Spinal cord (tissue), 10 donors: ENCODE results near the gene CACNA2D1. TPM values are rescaled to one million over a fixed set of nuclear protein-coding genes. Genes with fewer than 3 reads are reported as not detected.
"Not testable (repeated sequence)": the region's sequence is repeated elsewhere in the genome, so short reads cannot be mapped to it uniquely, and the experiment has no call there.

Experiments used
- DNase-seq, 6 donors: peaks; one replicate each; pipeline versions ENCODE4 v3.0.0 to v3.0.0-alpha.2; 2013 to 2015; ENCODE audit warnings: low spot score in 6 of 6, low read depth in 4 of 6
- H3K27ac ChIP-seq: one replicate; pipeline ENCODE4 v1.5.1; 2013; ENCODE audit warnings: low read depth, low read length, control low read depth
- H3K27me3 ChIP-seq: one replicate; pipeline ENCODE4 v1.6.1; 2013; ENCODE audit warnings: low read length; ENCODE audit not compliant: control insufficient read depth, insufficient read depth
- H3K36me3 ChIP-seq: one replicate; pipeline ENCODE4 v1.6.1; 2013; ENCODE audit warnings: low read length; ENCODE audit not compliant: control insufficient read depth, insufficient read depth
- H3K4me1 ChIP-seq: one replicate; pipeline ENCODE4 v1.6.1; 2013; ENCODE audit warnings: low read length; ENCODE audit not compliant: control insufficient read depth, insufficient read depth
- H3K4me3 ChIP-seq: one replicate; pipeline ENCODE4 v1.5.1; 2013; ENCODE audit warnings: low read depth, low read length, control low read depth
- H3K9me3 ChIP-seq: one replicate; pipeline ENCODE4 v1.6.1; 2013; ENCODE audit warnings: low read length; ENCODE audit not compliant: control insufficient read depth, insufficient read depth
- WGBS: methylation state at CpG from one replicate; pipeline ENCODE4 v1.1.5; 2013; ENCODE audit warnings: missing lambda C conversion rate; ENCODE audit not compliant: insufficient coverage; 5-methylcytosine and 5-hydroxymethylcytosine counted together
- polyA plus RNA-seq, 2 donors: library from polyadenylated mRNA; unstranded; fragments of 120-200 nt; gene quantifications; one replicate each; pipeline ENCODE4 v1.2.1, GENCODE V29; 2013; ENCODE audit not compliant: insufficient read length in 2 of 2
- total RNA-seq, 2 donors: library from RNA; depleted of rRNA in 1 of 2; stranded (reverse); fragments of 120-200 nt in 1 of 2; fragments of >200 nt in 1 of 2; gene quantifications; one replicate each; pipeline versions ENCODE4 v1.2.3 to v1.2.4, GENCODE V29; 2013 to 2014
- donor health status: healthy.

Gene CACNA2D1
- total and polyA plus RNA-seq, 4 donors: 28.1 to 108 (median 42.0) TPM

- H3K4me3 ChIP-seq: no peak overlapping the region
- H3K4me1 ChIP-seq: no peaks in the 10 kb centered on the region
- H3K9me3 ChIP-seq: no peaks in the 10 kb centered on the region
- DNase-seq: peak in 2 of 6 donors; percentile 24 to 27
- no peaks in the 10 kb centered on the region for H3K36me3 ChIP-seq
- H3K27me3 ChIP-seq: no peaks in the 10 kb centered on the region
- no peak overlapping the region for H3K27ac ChIP-seq
Measured at GRCh38 chr7:82142263-82142864, 301.2 kb downstream of the CACNA2D1 start.

GRCh38 chr7:82141427-82141826, 302.1 kb downstream of the CACNA2D1 start:
- WGBS: no CpG with 5 or more reads among the region's 7 CpGs
- Histone ChIP-seq H3K9me3 (no peaks in the 10 kb centered on the region), H3K27ac (no peak overlapping the region)

DNA sequence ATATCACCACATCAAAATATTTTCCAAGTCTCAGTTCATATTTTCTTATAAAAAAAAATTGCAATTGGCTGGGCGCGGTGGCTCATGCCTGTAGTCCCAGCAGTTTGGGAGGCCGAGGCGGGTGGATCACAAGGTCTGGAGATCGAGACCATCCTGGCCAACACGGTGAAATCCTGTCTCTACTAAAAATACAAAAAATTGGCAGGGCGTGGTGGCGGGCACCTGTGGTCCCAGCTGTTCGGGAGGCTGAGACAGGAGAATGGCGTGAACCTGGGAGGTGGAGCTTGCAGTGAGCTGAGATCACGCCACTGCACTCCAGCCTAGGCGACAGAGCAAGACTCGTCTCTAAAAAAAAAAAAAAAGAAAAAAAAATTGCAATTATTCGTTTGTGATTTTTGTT, 303.0 kb downstream of the CACNA2D1 start:
- not testable (repeated sequence) for H3K27ac ChIP-seq, DNase-seq, H3K27me3 ChIP-seq, H3K4me3 ChIP-seq, H3K9me3 ChIP-seq, H3K36me3 ChIP-seq, H3K4me1 ChIP-seq
- WGBS: 100% methylated on average over 10 of the region's 14 CpGs

More at GRCh38 chr7:82141427-82141826, 302.1 kb downstream of the CACNA2D1 start:
- no peak for DNase-seq
- Histone ChIP-seq H3K36me3 (no peaks in the 10 kb centered on the region), H3K4me3 (no peak overlapping the region), H3K4me1 (no peaks in the 10 kb centered on the region), H3K27me3 (no peaks in the 10 kb centered on the region)

- Histone ChIP-seq H3K4me3 (no peak overlapping the region), H3K27me3 (no peaks in the 10 kb centered on the region), H3K4me1 (no peaks in the 10 kb centered on the region), H3K36me3 (no peaks in the 10 kb centered on the region), H3K9me3 (no peaks in the 10 kb centered on the region), H3K27ac (no peak overlapping the region)
- no CpG with 5 or more reads among the region's 2 CpGs for WGBS
- no peak for DNase-seq
Measured at GRCh38 chr7:82131215-82131614, 312.4 kb downstream of the CACNA2D1 start.

GRCh38 chr7:82129091-82129490, 314.5 kb downstream of the CACNA2D1 start:
- DNase-seq: no peak
- Histone ChIP-seq H3K9me3 (no peaks in the 10 kb centered on the region), H3K4me3 (no peak overlapping the region), H3K27me3 (no peaks in the 10 kb centered on the region), H3K27ac (no peak overlapping the region), H3K36me3 (no peaks in the 10 kb centered on the region), H3K4me1 (no peaks in the 10 kb centered on the region)

DNA sequence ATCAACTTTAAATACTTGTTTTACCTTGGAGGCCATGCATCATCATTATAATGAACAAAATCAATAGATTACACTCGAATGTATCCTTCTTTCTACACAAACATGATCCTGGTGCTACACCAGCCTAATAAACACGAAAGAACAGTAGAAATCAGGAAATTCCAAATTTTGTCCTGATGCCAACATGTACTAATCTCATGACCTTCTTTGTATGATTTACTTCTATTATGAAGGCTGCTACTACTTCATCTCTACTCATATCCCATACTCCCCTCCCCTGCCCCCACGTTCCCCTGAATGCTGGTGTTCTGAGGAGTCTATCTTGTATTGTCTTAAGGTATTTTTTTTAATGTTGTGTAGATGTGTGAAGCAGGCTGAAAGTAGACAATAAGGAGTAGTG, 315.0 kb downstream of the CACNA2D1 start:
- no peak overlapping the region for H3K27ac ChIP-seq
- no CpG with 5 or more reads among the region's 3 CpGs for WGBS
- H3K4me1 ChIP-seq: no peaks in the 10 kb centered on the region
- H3K27me3 ChIP-seq: no peaks in the 10 kb centered on the region
- H3K9me3 ChIP-seq: no peaks in the 10 kb centered on the region
- H3K36me3 ChIP-seq: no peaks in the 10 kb centered on the region
- DNase-seq: no peak
- H3K4me3 ChIP-seq: no peak overlapping the region

- H3K27me3 ChIP-seq: no peaks in the 10 kb centered on the region
- no peaks in the 10 kb centered on the region for H3K9me3 ChIP-seq
- H3K4me1 ChIP-seq: no peaks in the 10 kb centered on the region
- no peaks in the 10 kb centered on the region for H3K36me3 ChIP-seq
- H3K4me3 ChIP-seq: no peak overlapping the region
- WGBS: 100% methylated on average over 1 of the region's 1 CpG
- no peak overlapping the region for H3K27ac ChIP-seq
- DNase-seq: no peak
Measured at GRCh38 chr7:82126576-82126975, 317.0 kb downstream of the CACNA2D1 start.

- H3K27me3 ChIP-seq: no peaks in the 10 kb centered on the region
- no peaks in the 10 kb centered on the region for H3K4me1 ChIP-seq
- H3K36me3 ChIP-seq: no peaks in the 10 kb centered on the region
- no peak overlapping the region for H3K4me3 ChIP-seq
- no CpG with 5 or more reads among the region's 2 CpGs for WGBS
- H3K9me3 ChIP-seq: no peaks in the 10 kb centered on the region
- H3K27ac ChIP-seq: no peak overlapping the region
- no peak for DNase-seq
Measured at GRCh38 chr7:82124445-82124844, 319.1 kb downstream of the CACNA2D1 start.

DNA sequence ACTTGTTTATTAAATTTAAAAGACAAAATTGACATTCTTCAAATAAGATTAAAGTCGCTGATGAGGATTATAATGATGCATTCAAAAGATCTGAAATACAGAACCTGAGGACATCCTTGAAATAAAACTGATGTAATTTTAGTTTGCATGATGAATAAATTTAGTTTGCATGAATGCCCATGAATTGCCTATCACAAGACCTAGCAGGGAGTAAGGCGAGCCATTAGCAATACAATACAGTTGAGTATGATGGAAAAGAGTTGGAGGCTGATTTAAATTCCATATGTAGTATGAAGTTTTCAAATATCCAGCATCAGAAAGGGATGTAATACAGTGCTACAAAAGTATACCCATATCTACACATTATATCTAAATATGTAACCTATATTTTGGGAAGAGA, 321.3 kb downstream of the CACNA2D1 start:
- H3K36me3 ChIP-seq: no peaks in the 10 kb centered on the region
- H3K9me3 ChIP-seq: no peaks in the 10 kb centered on the region
- WGBS: no CpG with 5 or more reads among the region's 2 CpGs
- DNase-seq: peak in 1 of 6 donors; percentile 48
- H3K4me1 ChIP-seq: no peaks in the 10 kb centered on the region
- H3K4me3 ChIP-seq: no peak overlapping the region
- no peak overlapping the region for H3K27ac ChIP-seq
- H3K27me3 ChIP-seq: no peaks in the 10 kb centered on the region

DNA sequence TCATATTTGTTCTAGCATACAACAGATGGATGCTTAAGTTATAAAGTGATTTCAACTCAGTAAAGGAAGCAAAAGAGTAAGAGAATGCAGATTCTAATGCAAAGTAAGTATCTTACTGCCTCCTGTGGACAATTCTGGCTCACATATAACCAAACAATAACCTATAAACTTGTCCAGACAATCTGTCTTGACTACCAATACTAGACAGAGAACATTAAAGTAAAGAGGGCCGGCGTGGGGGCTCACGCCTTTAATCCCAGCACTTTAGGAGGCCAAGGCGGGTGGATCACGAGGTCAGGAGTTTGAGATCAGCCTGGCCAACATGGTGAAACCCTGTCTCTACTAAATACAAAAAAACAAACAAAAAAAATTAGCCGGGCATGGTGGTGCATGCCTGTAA, 329.3 kb downstream of the CACNA2D1 start:
- Histone ChIP-seq H3K4me3 (no peak overlapping the region), H3K27me3 (no peaks in the 10 kb centered on the region), H3K36me3 (no peaks in the 10 kb centered on the region), H3K4me1 (no peaks in the 10 kb centered on the region), H3K9me3 (no peaks in the 10 kb centered on the region), H3K27ac (no peak overlapping the region)
- no peak for DNase-seq
- WGBS: no CpG with 5 or more reads among the region's 6 CpGs
